NCI-H524 treated with DMSO at 0.1 percent for 48 hours (cell line): ENCODE results near the gene FXYD6.
"Not testable (repeated sequence)": the region's sequence is repeated elsewhere in the genome, so short reads cannot be mapped to it uniquely, and the experiment has no call there.

Experiments used
- DNase-seq: peaks from one replicate; lab custom pipeline; 2025; lab: John Stamatoyannopoulos, UW

FXYD6 gene

DNA sequence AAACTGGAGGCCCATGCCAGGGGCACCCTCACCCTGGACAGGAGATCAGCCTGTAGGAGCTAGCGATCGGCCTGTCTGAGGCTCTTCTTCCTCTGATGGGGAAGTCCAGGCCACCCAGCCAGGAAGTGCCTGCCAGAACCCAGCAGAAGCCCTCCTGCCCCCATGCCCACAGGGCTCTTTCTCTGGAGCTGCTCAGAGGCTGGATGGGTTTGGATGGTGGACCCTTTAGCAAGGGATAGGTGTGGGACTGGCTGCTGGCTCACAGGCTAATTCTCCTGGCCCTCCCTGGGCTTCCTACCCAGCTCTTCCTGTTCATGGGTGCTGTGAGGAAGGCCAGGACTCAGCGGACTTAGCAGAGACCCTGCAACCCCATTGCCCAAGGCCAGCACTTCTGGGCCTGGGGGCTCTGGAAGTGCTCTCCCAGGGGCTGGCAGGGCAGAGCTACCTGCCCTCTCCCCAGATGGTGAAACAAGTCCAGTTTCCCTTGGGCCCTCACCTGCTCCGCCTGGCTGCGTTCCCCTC is 59.6 kb downstream of the FXYD6 start:
- no peak for DNase-seq

DNA sequence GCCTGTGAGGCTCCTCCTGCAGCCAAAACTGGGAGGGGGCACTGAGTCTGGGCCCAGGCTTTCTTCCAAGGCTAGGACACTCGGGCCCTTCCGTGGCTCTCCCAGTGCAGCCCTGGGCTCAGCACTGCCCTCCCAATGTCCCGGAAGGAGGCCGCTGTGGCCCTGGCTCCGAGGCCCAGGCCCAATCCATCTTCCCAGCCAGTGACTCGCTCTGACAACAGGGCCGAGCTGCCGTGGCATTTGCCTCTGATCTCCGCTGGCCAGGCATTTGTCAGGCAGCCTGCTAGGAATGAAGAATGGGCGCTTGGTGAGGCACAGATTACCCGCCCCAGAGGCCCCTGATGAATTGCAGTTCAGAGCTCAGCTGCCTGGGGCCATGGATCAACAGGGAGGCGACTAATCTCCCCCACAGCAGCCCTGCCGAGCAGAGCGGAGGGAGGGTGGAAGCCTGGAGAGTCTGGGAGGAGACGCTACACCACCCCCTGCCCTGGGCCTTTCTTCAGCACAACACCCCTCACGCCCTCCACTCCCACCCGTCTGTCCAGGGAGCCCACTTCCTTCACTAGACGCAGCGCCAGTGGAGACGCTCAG is 60.2 kb downstream of the FXYD6 start:
- no peak for DNase-seq

DNA sequence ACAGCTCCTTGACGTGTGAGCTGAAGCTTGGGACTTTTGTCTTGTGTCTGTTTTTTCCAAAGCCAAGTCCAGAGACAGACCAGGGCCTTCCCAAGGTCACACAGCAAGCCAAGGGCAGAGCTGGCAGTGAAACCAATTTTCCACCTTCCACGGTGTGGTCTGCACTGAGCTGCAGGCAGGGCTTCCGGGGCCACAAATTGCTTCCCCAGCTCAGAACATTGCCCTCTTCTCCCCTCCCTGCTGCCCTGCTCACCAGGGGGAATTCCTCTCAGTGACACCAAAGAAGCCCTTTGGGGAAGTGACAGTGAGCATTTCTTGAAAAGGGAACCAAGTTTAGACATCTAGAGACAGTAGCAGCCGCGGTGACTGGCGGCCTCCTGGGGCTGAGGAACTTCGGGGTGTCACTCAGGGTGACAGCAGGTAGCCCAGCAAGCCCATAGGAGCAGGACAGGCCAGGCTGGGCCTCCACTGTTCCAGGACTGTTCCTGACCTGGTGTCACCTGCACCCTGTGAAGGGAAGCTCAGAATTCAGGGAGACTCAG is 61.1 kb downstream of the FXYD6 start:
- DNase-seq = no peak

DNA sequence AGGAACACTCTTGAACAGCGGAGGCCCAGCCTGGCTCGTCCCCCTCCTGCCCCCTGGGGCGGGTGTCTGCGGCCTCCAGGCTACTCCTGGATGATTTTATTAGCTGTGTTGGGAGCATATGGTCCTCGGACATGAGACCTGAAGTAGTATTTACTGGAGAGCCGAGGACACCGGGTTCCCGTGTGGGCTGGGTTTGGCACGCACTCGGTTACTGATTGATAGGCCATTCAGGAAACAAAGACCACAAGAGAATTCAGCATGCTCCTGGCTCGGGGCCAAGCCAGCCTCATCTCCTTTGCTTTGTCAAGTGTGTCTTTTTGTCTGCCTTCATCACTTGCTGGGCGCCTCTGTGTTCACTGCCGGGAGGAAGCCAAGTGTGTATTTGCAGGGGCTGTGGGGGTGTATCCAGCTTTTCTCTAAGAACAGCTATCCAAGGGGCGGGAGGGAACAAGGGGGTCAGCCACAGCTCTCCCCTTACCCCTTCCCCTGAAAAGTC is 61.6 kb downstream of the FXYD6 start:
- no peak for DNase-seq

DNA sequence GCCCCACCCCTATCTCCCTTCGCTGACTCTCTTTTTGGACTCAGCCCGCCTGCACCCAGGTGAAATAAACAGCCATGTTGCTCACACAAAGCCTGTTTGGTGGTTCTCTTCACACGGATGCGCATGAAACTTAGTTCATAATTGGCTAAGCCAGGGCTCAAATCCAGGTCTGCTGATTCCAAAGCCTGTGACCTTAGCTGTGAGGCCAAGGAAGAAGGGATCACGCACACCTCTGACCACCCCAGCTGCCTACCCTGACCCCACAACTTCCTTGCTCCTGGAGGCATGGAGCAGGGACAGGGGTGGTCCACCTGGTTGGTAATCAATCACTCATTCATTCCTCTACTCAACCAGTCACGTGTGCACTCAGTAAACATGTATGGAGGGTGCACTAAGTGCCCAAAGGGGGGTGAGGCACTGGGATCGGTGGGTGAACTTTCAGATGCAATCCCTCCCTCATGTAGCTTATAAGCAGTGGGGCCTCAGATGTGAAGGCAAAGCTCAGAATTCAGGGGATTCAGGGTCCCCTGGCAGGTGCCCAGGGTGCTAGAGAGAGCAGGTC is 62.2 kb downstream of the FXYD6 start:
- no peak for DNase-seq

DNA sequence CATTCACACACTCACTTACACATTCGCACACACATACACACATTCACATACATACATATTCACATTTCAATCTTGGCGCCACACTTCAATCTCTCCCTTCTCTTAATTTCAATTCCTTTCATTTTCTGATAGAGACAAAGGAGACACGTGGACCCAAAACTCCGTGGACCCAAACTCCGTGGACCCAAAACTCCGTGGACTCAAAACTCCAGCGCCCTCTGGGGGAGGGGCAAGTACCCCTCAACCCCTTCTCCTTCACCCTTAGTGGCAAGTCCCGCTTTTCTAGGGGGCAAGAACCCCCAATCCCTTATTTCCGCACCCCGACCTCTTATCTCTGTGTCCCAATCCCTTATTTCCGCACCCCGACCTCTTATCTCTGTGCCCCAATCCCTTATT is 66.4 kb downstream of the FXYD6 start:
- DNase-seq = not testable (repeated sequence)

DNA sequence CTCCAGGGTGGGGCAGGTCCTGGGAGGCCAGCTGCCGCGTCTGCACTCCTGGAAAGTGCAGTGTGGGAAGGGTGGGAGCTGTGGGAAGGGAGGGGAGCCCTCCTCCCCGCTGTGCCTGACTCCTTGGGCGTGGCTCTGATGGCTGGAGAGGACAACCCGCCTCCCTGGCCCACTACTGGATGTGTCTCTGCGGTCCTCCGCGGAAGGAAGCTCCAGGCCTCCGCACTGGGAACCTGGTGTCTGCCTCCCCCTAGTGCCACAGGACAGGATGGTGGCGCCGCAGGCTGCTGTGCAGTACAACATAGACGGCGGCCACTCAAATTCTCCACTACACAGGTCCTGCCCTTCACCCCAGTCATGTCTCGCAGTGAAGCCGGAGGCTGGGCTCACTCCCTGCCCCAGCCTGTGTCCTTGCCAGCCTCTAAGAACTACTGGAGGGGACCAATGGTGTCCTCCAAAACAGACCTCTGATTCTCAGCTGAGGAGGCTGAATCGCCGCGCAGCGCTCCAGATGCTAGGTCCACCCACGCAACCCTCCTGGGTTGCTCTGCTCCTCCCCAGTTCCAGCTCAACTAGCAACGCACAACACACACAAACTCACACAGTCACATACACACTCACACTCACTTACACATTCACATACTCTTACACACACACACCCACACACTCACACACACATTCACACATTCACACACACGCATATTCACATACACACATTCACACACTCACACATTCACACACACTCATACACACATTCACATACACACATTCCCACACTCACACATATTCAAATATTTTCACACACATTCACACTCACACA is 67.0 kb downstream of the FXYD6 start:
- peak; percentile 65 for DNase-seq

DNA sequence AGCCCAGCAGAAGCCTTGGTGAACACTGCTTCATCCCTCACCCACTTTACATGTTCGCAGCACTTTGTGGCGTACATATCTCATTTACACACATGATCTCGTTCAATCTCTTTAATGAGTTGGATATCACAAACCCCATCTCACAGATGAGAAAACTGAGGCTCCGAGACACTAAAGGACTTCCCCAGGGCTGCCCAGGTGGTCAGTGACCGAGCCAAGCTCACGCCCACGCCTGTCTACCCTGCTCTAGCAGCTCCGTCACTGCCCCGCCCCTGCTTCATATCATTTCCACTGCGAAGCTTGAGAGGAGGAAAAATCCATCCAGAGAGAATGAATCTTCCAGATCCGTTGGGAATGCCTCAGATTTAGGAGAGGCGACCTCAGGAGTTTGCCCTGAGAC is 67.7 kb downstream of the FXYD6 start:
- no peak for DNase-seq

DNA sequence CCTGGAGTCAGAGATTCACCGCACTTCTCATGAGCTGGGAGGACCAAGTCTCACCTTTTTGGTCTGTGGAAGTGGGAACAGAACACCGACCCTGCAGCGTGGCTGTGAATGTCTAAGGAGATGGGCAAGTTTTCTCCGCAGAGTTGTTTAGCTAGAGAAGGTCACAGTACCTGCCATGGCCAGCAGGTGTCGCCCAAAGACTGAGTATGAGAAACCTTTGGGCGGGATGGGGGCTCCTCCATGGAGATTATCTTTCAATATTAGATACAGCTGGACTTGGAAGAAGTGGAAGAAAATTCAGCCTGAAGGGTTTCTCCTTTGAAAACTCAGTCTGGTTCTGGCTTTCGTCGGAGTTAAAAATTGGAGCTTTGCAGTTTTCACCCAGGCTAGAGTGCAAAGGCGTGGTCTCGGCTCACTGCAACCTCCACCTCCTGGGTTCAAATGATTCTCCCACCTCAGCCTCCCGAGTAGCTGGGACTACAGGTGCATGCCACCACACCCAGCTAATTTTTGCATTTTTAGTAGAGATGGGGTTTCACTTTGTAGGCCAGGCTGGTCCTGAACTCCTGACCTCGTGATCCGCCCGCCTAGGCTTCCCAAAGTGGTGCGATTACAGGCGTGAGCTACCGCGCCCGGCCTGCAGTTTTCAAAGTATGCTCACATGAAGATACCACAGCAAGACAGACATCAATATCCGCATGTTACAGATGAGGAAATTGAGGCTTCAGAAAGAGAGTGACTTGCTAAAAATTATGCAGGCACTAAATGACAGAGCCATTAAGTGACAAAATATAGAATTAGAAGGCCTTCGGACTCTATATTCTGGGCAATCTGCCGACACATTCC is 68.8 kb downstream of the FXYD6 start:
- DNase-seq = no peak

DNA sequence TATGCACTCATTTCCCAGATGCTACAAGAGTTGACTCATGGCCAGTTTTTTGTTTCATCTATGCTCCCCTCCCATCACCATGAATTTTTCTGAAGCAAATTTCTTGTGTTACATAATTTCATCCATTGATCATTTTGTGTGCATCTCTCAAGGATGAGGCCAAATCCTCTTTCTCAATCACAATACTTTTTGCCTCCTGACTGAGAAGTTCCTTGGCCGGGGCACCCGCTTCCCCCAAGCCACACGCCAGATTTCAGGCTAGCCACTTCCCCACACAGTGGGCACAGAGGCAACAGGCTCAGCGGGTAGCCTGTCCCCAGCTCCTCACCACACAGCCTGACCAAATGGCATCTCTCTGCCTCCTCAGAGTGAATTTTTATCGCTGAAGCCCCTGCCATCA is 69.6 kb downstream of the FXYD6 start:
- no peak for DNase-seq

DNA sequence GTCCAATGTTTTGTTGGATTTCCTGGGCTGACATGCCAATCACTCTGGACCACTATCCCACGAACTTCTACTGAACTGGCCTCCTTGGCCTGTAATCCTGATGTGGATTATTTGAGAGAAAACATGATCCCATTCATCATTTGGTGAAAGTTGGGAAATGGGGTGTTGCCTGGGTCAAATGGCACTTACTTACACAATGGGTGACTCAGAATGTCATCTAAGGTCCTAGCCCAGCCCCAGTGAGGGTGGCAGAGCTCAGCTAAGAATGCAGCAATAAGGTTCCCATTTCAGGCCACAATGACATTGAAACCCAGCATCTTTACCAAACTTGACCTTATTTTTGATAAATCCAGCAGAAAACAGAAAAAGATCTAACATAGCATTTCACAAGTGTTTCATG is 71.4 kb downstream of the FXYD6 start:
- DNase-seq = no peak

DNA sequence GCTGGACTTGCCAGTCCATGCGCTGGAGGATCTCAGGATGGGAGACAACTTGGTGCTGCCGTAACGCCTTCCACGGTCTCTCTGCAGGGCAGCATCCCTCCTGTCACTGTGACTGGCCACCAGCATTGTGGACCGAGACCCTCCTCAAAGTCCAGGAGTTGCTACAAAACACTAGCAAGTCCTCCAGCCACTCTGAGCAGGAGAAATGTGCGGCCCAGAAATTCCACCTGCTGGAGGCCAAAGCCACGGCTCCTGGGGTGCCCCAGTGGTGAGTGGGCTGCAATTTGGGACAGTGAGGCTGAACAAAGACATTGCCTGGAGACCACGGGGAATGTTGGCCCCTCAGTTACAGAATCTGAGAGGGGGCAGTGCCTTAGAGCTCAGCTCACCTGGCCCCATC is 72.6 kb downstream of the FXYD6 start:
- DNase-seq = no peak

DNA sequence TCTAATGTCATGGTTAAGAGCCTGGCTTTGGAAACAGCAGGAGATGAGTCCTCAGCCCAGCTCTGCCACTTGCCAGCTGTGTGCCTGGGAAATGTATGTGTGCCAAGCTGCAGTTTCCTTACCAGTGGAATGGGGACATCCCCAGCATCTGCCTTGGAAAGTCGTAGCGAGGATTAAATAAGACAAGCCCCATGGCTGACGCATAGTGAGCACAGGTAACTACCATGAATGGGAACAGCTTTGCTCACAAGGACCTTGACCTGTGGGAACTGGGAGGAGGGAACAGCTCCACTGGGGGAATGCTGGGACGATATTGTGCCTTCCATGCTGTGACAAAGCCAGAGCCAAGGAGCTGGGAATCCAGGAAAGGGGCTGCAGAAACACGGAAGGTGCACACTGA is 76.8 kb downstream of the FXYD6 start:
- no peak for DNase-seq

DNA sequence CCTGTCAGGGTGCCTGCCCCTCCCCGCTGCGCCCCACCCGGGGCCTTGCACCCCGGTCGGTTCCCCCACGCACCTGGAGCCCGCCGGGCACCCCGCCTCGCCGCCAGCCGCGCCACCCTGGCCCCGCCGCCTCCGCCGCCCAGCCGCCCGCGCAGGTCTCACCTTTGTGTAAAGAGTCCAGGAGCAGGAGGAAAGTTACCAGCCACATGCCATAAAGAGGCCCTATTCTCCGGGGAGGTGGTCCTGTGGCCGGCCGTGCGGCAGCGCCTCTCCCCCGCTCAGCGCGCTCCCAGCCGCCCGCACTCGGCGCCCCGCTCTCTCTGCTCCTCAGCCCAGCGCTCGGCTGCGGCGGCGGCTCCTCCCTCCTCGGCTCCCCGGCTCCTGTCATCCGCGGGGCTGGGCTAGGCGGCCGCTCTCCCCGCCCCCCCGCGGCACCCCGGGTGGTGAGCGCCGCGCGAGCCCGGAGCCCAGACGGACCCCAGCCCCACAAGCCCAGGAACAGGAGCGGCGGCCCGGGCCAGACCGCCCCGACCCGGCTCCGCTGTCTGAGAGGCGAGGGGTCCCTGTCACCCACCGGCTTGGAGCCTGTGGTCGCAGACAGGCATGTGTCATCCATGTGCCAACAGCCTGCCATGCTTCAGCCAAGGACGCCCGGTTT is 79.5 kb downstream of the FXYD6 start, which contains the start of gene DSCAML1:
DSCAML1 (minus strand) TSS at position 345 of the 658 bp plus-strand sequence; CDS start at position 208, 137 bp downstream.
- DNase-seq = no peak

DNA sequence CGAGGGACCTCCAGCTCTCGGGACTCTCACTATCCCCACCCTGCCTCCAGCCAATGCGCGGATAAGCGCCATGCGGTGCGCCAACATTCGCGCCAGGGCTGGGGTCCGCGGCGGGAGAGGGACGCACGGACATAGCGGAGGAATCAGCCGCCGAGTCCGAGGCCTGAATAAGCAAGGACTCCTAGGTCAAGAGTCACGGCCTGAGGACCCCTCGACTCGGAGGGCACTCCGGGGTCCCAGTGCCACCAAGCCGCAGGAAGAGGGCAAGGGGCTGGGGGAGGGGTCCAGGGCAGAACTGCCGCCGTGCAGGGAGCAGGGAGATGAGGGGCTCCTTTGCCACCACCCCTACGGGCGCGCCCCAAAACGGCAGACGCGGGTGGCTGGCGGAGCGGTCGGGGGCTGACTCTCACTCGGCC is 80.0 kb downstream of the FXYD6 start:
- no peak for DNase-seq

DNA sequence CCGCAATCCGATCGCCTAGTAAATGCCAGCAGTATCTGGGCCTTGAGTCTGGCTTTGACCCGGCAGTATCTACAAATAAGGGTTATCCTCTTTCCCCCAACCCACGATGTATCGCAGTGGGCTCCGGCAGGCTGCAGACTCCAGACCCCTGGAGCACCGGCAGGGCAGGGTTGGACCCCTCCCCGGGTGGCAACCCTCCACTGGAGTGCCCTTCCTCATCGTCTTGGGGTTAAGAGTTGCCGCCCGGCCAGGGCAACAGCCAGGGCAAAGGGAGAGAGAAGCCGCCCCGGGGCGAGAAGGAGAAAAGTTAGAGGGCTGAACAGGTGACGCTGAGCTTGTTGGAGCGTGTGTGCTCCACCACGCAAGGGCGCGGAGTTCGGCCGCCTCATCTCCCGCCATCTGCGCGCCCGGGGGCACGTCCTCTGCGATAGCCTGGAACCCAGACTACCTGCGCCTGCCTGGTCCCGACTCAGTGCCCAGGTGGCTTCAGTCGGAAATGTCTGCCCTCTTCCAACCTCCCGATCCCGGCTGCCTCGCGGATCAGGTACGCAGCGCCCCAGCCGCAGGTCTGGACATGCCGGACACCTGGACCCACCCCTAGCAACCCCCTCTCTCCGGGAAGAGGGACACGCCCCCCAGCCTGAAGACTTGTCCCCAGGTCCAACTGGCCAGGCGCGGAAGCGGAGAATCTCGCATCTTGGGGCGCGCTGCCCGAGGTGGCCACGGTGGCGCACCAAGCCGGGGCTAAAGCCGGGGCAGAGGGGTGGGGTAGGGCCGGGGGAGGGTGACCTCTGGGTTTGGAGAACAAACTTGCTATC is 80.6 kb downstream of the FXYD6 start:
- DNase-seq = no peak

DNA sequence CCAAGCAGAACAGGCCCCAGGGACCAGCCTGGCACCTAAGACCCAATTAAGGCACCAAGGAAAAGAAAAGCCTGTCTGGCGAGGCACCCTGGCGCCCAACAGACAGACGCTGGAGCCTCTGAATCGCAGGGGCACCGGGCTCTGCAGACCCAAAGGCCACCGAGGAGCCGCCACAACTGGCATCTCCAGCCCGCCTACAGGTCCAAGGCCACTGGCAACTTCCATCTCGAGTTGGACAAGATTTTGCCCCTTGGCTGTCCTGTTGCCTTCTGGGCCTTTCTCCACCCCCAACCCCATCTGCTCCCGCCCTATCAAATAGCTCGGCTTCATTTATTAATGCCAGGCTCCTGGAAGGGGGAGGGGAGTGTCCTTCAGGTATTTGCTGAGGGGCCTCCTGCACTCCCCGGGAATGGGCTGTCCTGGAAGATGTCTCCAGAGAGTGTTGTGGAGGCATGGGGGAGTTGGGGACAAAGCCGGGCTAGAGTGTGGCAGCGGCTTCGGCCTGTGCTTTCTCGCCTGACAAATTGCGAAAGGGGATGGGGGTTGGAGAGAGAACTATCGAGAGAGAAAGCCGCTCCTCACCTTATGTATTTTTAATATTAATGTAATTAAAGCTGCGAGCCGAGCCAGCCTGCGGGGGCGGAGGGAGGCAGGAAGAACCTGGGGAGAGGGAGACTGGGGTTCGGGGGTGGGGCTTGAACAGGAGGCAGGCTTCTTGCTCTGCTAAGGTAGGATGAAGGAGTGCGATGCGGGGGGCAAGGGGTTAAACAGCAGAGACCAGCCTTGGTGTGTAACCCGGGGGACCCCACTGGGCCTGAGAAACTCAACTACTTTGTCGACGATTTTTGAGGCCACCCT is 81.5 kb downstream of the FXYD6 start:
- no peak for DNase-seq

DNA sequence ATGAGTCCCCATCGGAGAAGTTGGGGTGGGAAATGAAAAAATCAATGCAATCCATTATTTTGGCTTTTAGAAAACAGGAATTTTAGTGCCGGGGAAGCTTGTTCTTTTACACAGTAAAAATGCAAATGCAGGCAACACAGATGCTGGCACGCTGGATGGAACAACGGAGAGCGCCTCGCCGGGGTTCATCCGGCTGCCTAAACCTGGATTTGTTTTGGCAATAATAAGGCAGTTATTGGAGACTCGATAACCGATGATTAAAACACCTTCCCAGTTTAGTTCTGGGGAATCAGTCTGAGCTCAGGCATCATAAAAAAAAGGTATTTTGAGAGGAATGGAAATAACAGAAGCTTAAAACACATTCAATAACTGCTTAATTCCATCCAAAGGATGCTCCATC is 82.3 kb downstream of the FXYD6 start:
- DNase-seq = no peak

DNA sequence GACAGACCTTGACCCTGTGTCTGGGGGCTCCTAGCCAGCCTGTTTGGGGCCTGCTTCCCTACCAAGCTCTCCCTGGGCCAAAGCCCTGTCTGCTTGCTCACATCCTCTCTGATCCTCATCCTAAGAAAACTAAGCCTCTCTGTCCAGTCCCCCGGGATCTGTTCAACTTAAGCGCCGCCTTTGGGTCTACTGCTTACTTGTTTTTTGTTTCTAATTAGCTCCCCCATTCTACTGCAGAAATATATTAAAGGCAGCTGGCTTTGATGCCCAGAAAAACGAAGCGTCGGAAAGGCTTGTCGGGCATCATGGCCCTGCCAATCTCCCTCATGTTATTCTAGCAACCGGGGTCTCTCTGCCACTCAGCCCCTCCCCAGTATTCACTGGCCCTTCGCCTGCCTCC is 82.9 kb downstream of the FXYD6 start:
- DNase-seq = no peak
